ENCODE data around the gene CNTNAP2.

CNTNAP2 gene

DNA sequence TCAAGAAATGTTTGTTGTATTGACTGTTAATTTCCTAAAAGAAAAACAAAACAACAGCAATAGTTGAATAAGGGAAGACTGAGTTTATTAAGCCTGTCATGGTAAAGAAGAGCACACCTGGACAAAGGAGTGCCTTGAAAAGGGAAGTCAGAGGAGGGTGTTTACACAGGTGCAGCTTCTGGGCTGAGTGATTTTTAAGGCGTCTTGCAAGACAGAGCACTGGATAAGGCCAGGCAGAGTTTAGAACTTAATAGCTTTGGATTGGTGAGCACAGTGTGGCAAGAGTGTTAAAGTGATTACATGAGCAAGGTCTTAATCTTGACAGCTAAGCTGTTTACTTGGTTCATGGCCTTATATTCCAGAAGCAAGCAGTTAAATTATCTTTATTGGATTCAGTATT lies 423.2 kb downstream of the CNTNAP2 start:
- no peak overlapping the region for H3K27ac ChIP-seq
- no peak for DNase-seq (ENCODE audit: low read depth, low spot score)

DNA sequence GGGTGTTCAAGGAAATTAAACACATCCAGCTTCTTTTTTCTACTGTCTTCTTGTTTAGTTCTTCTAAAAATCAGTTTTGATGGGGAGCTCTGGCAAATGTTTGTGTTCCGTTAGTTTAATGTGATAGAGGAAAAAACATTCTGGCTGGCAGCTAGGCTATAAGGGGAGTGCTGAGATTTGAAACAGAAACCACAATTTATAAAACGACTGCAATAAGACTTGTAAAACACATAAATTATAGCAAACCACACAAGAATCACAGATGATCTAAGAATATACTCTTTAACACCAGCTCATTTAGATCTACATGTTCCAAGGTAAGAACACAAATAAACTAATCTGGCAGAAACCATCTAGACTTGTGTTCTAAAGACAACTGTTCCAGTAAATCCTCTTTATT lies 425.5 kb downstream of the CNTNAP2 start:
- no peak for DNase-seq (ENCODE audit: low read depth, low spot score)
- no peak overlapping the region for H3K27ac ChIP-seq

DNA sequence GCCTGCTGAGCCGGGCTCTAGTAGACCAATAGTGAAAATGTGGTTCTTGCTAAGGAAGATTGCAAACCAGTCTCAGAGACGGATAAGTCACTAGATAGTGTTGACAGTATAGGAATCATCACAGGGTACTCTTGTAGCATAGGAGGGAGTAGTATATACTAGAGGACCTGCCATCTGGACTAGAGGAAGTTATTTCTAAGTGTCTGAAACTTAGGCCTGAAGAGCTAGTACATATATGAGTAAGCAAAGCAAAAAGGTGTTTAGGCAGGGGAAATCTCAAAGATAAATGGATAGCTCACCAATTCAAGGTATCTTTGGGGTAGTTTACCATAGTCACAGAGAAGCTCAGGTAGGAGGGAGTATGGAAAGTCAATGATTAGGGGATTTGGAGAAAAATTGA lies 428.1 kb downstream of the CNTNAP2 start:
- H3K27ac ChIP-seq, result no peak overlapping the region
- no peak for DNase-seq (ENCODE audit: low read depth, low spot score)

DNA sequence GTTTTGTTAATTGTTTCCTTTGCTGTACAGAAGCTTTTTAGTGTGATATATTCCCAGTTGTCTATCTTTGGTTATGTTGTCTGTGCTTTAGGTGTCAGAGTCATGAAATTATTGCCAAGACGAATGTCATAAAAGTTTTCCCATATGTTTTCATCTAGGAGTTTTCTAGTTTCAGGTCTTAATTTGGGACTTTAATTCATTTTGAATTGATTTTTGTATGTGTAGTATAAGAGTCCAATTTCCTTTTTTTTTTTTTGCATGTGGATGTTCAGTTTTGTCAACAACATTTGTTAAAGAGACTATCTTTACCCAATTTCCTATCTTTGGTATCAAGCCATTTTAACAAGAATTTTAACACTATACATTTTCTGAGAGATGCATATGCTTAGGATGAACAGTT lies 432.2 kb downstream of the CNTNAP2 start:
- no peak overlapping the region for H3K27ac ChIP-seq
- no peak for DNase-seq (ENCODE audit: low read depth, low spot score)

DNA sequence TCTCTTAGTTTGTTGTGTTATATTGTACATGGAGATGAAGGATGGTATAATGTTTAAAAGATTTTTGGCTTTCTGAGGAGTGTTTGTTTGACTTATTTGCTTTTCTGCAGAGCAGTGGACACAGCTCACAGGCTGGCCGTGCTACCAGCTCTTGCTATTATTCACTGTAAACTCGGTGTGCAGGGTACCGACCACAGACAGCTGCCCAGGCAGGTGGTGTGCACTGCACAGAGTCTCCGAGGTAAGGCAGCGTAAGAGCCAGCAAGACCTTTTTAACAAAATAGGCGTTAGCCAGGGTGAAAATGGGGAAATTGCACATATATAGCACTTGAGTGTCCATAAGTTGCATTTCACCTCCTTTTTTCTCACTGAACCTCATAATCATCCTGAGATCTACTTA lies 438.0 kb downstream of the CNTNAP2 start:
- no peak for DNase-seq (ENCODE audit: low read depth, low spot score)
- H3K27ac ChIP-seq, result no peak overlapping the region

DNA sequence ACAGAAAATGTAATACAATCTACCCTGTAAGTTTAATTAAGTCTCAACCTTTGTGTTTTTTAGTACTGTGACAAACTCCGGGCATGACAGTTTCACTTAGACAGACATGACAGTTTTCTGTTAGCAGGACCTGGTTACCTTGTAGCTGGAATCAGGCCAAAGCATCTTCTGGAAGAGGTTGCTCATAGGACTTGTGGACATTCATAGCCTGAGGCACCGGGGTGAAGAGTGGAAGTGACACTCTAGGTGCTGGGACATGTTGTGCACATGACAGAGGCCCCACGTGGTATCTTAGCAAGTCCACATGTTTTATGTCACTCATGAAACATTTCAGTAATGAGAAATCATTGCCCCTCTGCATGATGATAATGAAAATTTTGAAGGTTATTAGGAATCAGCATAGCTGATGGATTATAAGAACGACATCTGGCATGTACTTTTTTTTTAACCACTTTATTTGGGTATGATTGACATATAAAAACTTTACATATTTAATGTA lies 441.4 kb downstream of the CNTNAP2 start:
- H3K27ac ChIP-seq, result no peak overlapping the region
- no peak for DNase-seq (ENCODE audit: low read depth, low spot score)

DNA sequence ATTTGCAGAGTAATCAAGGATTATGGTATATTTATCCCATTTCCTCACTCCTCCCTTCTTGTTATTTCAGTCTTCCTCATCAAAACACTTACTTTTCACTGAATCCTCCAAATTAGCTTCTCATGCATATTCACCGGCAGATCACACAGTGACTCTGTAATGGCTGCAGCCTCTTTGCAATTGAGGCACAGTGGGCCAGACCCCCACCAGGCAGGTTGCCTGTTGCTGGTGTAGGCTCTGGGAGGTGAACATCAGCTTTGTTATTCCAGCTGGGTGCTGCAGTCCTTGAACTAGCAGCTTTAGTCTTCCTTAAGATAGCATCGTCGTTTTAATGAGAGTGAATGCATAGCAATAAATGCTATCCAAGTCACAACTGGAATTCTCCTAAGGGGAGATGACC lies 449.3 kb downstream of the CNTNAP2 start:
- DNase-seq (ENCODE audit: low read depth, low spot score), result no peak

DNA sequence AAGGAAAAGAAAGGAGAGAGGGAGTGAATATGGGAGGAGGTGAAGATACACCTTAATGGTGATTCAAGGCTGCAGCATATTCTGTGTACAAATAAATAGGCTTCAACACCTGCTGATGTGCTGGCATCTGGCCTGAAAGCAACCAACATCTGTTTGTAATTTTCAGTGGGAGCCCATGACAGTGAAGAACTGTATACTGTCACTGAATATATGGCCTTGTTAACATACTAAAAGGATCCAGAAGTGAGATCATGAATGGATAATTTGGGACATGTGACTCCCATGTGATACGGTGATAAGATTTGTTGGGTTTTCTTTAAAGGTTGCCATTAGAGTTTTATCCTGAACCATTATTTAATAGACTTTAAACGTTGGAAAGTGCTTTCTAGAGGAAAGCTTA lies 459.3 kb downstream of the CNTNAP2 start:
- H3K27ac ChIP-seq, result no peak overlapping the region

More for the DNA sequence above, 449.3 kb downstream of the CNTNAP2 start:
- H3K27ac ChIP-seq, result no peak overlapping the region

DNA sequence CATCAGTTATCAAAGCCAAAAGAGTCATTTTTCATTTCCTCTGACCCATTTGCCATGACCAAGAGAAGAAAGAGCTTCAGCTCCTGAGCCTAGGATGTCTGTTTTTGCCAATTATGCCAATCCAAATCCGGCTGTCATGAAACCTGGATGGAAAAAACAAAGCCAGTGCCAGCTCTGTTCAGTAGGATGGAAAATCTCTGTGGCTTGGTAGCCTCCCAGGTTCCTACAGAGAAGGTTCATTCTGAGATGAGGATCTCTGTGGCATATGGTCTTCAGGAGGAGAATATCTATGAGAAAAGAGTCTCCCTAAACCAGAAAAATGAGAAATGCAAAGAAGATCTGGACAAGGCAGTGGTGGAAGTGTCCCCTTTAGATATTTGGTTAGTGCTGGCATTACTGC lies 475.4 kb downstream of the CNTNAP2 start:
- DNase-seq (ENCODE audit: low read depth, low spot score), result no peak
- H3K27ac ChIP-seq, result no peak overlapping the region

More for the DNA sequence above, 459.3 kb downstream of the CNTNAP2 start:
- DNase-seq (ENCODE audit: low read depth, low spot score), result no peak

DNA sequence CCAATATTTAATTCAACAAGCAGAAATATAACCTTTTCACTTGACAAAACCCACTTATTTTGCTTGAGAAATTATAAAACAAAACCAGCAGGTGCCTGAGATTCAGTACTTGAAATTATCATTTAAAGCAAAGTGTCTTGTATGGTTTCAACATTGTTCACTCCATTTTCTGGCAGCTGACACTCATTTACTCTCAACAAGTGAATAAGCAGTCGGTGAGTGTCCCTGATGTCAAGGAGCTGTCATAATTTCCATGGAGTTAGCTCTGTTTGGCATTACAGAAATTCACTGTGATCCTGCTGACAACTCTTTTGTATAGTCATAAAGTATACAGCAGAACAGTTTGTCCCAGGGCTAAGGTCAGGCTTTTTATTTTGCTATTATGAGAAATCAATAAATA lies 490.0 kb downstream of the CNTNAP2 start:
- H3K27ac ChIP-seq, result no peak overlapping the region
- DNase-seq (ENCODE audit: low read depth, low spot score), result no peak

DNA sequence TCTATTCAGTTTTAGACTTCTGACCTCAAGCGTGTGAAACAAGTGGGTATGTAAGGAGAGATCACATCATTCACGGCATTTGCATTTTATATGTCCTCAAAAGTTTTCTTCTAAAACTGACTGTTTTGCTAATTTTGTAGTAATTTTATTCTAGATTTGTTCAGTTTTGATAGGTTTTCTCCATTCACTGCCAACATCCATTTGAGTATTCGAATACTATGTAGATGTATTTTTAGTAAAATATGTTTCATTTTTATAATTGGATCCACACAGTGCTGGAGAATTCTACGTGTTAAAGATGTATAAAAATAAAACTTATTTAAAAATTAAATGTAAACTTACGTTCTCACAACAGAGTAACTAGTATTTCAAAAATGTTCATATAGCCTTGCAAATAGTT lies 503.0 kb downstream of the CNTNAP2 start:
- DNase-seq (ENCODE audit: low read depth, low spot score), result no peak
- H3K27ac ChIP-seq, result no peak overlapping the region

DNA sequence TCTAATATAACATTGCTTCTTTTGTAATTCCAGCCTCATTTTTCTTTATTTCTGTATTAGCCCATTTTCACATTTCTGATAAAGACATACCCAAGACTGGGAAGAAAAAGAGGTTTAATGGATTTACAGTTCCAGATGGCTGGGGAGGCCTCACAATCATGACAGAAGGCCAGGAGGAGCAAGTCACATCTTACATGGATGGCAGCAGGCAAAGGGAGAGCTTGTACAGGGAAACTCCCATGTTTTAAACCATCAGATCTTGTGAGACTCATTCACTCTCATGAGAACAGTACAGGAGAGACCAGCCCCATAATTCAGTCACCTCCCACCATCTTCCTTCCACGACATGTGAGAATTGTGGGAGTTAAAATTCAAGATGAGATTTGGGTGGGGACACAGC lies 510.3 kb downstream of the CNTNAP2 start:
- DNase-seq (ENCODE audit: low read depth, low spot score), result no peak
- no peak overlapping the region for H3K27ac ChIP-seq

DNA sequence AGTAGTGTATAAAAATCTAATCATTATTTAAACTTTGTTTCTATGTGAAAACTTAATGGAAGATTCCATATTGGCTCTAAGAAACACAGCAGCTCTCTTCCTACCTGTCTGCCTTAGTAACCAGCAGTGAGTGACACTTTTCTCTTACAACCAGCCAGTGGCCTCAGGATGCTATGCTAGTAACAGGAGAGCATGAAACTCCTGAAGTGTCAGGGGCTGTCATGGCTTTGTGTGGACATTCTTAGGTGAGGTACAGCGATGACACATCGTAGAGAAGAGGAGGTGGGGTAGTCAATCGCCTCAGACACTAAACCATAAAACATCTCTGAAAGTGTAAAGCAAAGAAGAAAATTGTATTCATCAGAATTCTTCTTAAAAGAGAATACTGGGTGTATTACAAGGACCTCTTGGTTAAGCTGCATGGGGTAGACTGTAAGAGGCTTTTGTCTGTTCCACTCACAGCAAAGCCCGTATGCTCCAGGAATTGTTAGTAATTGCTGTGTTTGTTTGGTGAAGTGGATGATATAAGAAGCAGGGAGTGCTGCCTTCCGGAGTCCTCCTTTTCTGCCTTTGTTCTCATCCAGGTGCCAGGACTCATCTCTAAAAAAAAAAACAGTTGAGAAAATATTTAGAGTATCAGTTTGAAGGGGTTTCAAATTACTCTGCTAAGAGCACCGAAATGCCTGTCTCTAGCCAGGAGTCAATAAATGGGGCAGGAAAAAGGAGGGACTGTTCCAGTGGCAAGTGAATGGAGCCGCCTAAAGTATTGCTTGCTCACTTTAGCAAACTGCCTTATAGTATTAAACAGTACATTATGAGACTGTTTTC lies 518.8 kb downstream of the CNTNAP2 start:
- H3K27ac ChIP-seq, result no peak overlapping the region
- DNase-seq (ENCODE audit: low read depth, low spot score), result no peak

DNA sequence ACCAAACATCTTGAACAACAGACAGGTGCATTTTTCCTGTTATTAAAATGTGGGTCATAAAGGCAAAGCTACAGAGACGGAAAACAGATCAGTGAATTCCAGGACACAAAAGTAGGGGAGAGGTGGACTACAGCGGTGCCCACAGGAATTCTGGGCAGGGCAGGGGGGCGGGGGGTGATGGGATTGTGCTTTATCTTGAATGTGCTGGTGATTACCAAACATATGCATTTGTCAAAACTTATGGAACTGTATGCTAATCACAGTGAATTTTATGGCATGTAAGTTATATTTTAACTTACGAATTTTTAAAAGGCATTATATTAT lies 519.4 kb downstream of the CNTNAP2 start:
- no peak overlapping the region for H3K27ac ChIP-seq
- no peak for DNase-seq (ENCODE audit: low read depth, low spot score)

DNA sequence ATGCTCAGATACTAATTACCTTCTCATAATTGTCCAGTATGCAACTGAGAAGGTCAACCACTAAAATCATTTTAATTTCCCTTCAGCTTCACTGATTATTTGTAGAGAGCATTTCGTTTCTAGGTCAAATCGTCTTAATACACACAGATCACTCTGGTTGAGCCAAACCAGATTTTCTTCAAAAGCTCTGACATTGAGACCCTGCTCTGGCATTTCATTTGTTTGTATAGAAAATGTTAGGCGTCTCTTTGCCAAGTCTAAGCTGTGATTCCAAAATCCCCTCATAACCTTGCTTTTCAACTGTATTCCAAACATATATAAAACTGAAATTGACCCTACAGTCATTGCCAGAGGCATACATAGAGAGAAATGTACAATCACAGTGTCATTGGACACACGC lies 520.0 kb downstream of the CNTNAP2 start:
- no peak for DNase-seq (ENCODE audit: low read depth, low spot score)
- no peak overlapping the region for H3K27ac ChIP-seq

DNA sequence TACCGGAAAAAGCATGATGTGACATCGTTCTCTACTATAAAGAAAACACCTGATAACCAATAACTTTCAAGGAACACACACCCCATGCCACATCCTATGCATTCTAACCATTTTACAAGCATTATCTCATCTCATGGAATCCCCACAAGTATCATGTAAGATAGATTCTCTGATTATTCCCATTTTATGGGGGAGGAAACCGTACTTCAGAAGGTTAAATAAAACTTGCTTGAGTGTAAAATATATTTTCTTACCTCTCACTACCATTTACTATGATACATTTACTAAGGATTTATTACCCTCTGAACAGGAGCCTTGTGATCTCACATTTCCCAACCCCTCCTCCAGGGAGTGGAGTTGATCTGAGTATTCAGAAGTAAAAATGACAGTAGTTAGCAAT lies 522.7 kb downstream of the CNTNAP2 start:
- DNase-seq (ENCODE audit: low read depth, low spot score), result no peak
- no peak overlapping the region for H3K27ac ChIP-seq

DNA sequence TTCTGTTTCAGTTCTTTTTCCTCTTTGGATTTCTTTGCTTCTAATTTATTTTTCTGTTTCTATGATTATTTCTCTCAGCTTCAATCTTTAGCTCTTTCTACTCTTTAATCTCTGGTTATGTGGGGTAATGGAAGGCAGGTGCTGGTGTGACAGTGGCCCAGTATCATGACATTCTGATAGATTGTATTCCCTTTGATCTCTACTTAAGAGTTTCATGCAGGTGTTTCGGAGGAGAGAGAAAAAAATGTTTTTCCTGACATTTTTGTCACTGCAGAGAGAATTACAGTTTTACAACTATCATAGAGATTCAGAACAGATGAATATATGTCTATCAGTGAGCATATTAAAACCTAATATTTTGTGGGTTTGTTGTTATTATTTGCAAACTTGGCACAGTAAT lies 524.9 kb downstream of the CNTNAP2 start:
- no peak for DNase-seq (ENCODE audit: low read depth, low spot score)
- no peak overlapping the region for H3K27ac ChIP-seq

DNA sequence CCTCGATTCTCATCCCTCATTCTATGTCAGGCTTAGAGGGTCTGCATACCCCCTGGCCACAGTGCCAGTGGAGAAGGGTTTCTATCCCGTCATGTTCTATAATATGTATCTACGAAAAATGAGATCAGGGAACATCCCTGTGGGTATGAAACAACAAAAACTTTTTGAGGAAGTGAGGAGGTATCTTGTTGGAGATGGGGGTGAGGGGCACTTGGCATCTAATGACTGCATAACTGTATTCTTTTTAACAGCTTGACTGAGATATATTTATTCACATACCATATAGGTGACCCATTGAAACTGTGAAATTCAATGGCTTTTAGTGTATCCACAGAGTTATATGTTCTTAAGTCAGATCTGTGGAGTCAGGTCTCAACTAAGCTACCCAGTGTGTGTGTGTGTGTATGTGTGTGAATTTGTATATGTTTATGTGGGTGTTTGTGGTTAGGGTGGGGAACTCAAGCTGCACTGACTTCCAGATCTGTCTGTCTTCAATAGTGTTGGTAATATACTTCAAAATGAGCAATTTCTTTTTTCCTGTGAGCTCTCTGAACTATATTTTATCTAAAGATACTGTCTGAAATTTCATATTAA lies 528.9 kb downstream of the CNTNAP2 start:
- H3K27ac ChIP-seq, result no peak overlapping the region
- DNase-seq (ENCODE audit: low read depth, low spot score), result no peak

DNA sequence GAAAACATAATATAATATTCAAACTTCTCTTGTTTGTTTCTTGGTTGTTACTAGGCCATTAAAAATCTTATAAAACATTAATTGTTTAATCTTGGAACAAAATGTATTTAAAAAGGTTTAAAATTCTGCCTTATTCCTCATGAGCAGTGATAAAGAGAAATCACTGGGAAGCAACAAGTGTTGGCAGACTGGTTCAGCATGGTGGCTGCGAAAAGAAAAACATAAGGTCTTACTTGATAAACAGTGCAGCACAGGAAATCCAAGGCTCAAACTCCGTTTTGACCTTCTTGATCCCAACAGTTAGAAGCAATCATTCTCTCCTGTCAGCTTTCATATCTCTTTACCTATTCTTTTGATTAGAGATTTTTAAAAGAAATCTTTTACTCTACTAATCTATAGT lies 530.8 kb downstream of the CNTNAP2 start:
- no peak overlapping the region for H3K27ac ChIP-seq
- no peak for DNase-seq (ENCODE audit: low read depth, low spot score)

DNA sequence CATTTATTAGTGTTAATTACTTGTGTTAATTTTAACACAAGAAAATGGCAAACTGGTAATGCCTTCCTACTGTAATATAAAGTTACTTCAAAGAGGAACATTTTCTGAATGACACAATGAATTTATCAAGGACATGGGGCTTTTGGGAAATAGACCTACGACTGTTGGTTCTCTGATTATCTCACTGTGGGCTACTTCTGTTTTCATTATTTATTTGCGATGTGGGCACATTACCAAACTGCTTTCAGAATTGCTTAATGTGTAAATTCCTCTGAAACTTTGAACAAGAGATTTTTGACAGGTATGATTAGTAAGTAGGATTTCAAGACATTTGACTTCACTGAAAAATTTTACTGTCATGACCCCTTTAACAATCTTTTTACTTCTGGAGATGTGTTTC lies 535.6 kb downstream of the CNTNAP2 start:
- DNase-seq (ENCODE audit: low read depth, low spot score), result no peak
- no peak overlapping the region for H3K27ac ChIP-seq

DNA sequence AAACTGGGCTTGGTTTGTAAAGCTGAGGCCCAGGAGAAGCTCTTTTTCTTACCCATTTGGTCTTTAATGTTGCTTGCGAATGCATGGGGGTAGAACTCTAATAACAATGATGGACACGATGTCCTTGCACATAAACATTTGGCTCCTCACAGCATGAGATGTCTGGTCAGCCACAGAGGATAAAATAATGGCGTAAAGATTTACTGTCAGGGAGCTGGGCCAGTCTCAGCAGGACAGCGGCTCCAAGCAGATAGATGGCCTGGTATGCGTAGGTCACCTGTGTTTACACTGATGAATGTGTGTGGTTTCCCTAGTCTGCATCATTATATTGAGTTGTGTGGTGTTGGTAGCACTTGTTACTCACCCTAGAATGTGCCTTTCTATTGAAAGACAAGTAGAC lies 537.4 kb downstream of the CNTNAP2 start:
- H3K27ac ChIP-seq, result no peak overlapping the region
- DNase-seq (ENCODE audit: low read depth, low spot score), result no peak
